NCI-H146 treated with DMSO at 0.1 percent for 48 hours (cell line): ENCODE data around the gene VIPR1.
"Not testable (repeated sequence)": the region's sequence is repeated elsewhere in the genome, so short reads cannot be mapped to it uniquely, and the experiment has no call there.

ENCODE experiments used
- DNase-seq: peaks from one replicate; lab custom pipeline; 2025; ENCODE audit not compliant: unreplicated experiment; lab: John Stamatoyannopoulos, UW

Gene VIPR1

GRCh38 chr3:42531470-42531869 lies 29.0 kb downstream of the VIPR1 start:
- DNase-seq = no peak

GRCh38 chr3:42532229-42532628 lies 29.8 kb downstream of the VIPR1 start:
- no peak for DNase-seq

DNA sequence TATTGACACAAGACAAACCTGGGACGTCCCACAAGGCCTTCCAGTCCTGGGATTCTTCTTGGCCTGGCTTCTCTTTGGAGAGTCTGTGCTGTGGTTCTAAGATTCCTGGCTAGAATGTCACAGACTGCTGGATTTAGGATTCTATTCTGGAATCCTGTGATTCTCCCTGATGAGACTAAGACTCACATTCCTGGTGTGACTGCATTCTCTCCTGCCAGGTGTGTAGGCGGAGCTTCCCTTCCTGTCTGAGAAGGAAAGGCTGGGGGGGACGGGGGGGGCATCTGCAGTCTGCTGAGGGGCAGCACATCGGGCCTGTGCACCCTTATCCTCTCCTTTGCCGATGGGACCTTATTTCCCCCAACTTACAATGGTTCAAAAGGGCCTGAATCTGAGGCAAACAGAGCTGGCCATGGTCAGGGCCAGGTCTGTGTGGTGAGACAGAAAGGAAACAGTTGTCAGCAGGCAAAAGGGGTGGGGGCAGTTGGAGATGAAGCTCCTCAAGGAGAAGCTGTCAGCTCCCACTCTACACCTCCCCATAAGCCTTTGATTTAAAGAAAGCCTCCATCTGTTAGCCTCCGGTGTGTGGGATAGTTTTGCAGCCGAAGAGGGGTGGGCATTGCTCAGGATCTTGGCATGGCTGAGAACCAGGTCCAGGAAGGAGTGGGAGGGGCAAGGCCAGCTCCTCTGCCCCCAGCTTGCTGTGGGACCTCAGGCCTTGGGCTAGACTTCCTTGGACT lies 30.9 kb downstream of the VIPR1 start:
- no peak for DNase-seq

DNA sequence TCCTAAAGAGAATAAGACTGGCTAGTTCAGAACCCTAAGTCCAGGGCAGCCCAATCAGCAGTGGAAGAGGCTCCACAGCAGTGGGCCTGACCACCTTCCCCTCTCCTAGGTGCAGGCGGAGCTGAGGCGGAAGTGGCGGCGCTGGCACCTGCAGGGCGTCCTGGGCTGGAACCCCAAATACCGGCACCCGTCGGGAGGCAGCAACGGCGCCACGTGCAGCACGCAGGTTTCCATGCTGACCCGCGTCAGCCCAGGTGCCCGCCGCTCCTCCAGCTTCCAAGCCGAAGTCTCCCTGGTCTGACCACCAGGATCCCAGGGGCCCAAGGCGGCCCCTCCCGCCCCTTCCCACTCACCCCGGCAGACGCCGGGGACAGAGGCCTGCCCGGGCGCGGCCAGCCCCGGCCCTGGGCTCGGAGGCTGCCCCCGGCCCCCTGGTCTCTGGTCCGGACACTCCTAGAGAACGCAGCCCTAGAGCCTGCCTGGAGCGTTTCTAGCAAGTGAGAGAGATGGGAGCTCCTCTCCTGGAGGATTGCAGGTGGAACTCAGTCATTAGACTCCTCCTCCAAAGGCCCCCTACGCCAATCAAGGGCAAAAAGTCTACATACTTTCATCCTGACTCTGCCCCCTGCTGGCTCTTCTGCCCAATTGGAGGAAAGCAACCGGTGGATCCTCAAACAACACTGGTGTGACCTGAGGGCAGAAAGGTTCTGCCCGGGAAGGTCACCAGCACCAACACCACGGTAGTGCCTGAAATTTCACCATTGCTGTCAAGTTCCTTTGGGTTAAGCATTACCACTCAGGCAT lies 33.7 kb downstream of the VIPR1 start:
- DNase-seq = no peak

DNA sequence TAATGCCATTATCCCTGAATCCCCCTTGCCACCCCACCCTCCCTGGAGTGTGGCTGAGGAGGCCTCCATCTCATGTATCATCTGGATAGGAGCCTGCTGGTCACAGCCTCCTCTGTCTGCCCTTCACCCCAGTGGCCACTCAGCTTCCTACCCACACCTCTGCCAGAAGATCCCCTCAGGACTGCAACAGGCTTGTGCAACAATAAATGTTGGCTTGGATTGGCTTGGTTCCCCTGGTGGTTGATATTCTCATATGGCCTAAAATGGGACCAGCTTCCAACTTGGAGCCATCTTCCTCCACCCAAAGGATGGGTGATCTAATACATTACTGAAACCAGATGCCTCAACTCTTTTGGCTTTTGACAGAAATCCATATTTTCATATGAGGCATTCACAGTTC lies 34.9 kb downstream of the VIPR1 start:
- no peak for DNase-seq

DNA sequence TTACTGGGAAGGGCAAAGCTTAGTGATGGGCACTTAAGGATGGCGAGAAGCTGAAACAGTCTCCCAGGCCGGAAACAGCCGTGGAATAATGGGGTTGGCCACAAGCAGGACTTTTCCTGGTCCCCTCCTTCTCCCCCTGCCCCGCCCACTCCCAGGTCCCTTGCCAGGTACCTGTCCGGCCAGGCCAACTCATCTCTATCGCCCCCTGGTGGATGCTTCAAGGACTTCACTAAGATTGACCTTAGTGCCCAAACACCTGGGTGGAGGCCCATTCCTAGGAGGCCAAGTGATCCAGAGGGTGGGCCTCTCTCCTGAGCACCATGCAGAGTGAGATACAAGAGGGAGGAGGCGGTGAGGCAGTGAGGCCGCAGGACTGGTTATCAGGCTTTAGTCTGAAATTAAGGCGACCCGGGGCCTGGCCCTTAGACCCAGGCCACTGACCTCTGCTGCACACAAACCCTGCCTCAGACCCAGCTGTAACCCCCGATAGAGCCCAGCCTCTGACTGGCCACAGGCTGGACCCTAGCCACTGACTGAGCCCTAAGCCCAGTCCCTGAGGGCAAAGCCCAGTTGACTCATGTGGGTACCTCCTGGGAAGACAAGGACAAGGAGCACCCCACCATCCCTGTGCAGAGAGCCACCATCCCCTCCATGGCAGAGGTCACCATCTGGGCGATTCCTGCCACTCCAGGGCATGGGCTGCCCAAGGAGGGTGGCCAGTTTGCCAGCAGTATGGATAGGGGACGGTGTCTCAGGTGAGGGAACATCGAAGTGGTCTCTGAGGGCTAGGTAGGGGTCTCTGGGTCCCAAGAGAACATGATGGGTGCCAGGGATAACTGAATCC lies 37.6 kb downstream of the VIPR1 start:
- DNase-seq = peak; percentile 3

DNA sequence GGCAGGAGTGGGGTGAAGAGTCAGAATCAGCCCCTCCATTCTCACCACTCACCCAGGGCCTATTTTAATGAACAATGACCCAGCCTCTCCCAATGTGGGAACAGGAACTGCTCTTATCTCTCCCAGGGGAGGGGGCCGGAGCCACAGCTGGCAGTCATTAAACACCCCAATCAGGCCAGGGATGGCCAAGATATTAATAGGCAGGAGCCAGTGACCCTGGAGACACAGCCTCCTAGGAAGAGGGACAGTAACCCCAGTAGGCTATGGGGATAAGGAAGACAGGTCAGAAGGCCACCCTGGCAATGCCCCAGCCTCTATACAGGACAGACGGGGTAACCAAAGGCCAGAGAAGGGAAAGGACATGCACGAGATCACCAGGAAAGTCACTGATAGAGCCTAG lies 38.6 kb downstream of the VIPR1 start:
- no peak for DNase-seq

GRCh38 chr3:42544492-42545283 lies 42.2 kb downstream of the VIPR1 start:
- DNase-seq = peak; percentile 47

DNA sequence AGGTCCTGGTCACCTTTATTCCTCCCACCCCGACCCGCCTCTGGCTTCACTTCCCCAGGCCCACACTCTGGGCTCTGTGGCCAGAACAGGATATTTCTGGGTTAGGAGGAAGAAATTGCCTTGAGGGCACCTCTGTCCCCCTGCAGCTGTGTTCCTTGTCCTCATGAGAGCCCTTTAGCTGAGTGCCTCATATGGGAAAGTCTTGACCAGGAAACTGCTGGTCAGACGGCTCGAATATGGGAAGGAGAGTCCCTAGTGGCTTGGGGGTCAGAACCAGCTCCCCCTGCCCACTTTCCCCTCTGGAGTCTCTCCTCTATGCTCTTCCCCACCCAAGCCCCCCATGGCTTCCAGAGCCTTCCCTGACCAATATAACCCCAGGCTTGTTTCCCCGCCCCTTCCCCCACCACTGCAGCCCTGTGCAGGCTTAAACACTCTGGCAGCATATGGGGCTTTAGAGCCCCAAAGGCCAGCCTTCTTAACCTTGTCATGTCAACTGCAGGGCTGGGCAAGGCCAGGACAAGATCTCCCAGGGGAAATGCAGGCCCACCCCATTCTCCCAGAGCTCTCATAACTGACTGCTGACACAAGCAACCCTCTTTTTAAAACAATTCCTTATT lies 42.9 kb downstream of the VIPR1 start:
- DNase-seq = no peak

DNA sequence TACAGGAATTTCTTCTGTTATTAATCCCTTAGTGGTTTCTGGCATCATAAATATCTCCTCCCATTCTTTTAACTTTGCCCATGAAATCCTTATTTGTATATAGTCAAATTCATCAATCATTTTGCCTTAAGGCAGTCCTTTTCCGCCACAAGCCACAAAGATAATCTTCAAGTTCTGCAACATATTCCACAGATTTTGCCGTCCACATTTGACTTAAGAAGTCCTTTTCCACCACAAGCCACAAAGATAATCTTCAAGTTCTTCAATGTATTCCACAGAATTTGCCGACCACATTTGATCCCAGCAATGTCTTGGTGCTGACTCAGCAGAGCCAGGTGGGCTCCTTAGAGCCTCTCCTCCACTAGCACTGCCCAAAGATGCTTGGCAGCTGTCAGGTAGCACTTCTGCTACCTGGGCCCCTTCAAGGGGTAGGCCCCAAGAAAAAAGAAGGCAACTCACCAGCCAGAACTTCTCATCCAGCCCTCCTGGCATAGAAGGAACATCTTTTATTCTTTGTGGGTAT lies 44.3 kb downstream of the VIPR1 start:
- DNase-seq = no peak

DNA sequence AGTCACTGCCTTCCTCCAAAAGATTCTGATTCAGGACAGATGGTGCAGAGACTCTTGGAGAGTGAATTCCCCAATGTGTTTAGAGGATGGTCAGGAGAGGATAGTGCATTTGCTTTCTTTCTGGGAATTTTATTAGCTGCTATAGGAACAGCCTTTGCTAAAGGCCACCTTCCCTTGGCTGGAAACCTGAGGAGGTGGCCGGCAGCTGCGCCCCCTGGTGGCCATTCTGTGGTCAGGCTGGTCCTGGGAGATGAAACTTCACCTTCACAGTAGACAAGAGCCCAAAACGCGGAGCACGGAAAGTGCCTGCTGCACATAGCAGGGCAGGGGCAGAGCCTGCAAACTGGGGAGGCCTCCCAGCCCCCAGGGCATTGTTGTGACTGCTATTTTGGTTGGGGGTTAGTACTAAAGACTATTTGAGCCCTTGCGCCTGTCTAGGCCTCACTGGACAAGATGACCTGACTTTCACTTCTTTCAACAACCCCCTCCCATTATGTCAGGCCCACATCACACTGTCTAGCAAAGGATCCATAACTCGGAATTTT lies 45.0 kb downstream of the VIPR1 start:
- no peak for DNase-seq

GRCh38 chr3:42549131-42549530 lies 46.7 kb downstream of the VIPR1 start:
- DNase-seq = no peak

GRCh38 chr3:42550250-42550649 lies 47.8 kb downstream of the VIPR1 start:
- DNase-seq = no peak

GRCh38 chr3:42552830-42553229 lies 50.4 kb downstream of the VIPR1 start:
- DNase-seq = no peak

GRCh38 chr3:42556089-42556632 lies 53.7 kb downstream of the VIPR1 start:
- DNase-seq = no peak

- not testable (repeated sequence) for DNase-seq
These were observed 54.4 kb downstream of the VIPR1 start for GRCh38 chr3:42556817-42557216.

GRCh38 chr3:42557854-42558253 lies 55.4 kb downstream of the VIPR1 start:
- no peak for DNase-seq

DNA sequence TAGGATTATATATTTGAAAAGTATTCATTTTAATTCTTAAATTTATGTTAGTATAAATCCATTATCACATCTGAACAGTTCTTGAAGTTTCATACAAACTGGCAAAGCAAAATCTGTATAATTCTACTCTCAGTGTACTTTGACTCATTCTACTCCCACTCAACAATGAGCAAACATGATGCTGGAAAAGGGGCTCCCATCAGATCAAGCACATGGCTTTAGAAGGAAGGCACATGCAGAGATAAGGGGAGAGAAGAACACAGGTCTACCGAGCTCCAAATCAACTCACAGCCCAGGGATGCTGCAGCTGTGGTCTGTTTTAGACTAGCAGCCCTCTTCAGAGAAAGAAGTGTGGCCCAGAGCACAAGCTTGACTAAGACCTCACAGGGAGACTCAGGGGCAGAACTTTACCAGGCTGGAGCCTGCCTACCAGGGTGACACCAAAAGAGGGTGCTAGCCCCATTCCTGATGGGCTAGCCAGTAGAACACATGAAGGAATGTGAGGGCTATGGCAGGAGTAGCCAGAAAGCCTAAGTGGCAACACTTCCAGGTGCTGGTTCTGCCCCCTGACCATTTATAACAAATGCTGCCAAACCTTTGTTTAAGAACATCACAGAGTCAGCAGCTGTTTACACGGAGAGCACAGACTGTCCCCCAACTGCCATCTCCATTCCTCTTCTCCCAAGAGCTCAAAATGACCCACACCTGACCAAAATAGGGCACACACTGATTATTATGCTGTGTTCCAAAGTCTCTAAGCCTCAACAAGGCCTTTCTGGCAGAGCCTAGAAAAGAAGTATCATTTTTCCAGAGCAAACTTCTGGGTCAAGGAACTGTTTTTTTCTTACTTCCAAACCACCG lies 59.8 kb downstream of the VIPR1 start:
- DNase-seq = no peak
